ENCODE measurements around the gene NAV1. TPM values are rescaled to one million over a fixed set of nuclear protein-coding genes. Genes with fewer than 3 reads are reported as not detected.

Gene NAV1
- total and polyA plus RNA-seq, 9 of the 15 experiments (the other 6 are each of a cell fraction or from before 2014, with no cell fraction given), result 0.91 to 16.8 (median 3.2) TPM

GRCh38 chr1:201530741-201531531 lies 8.0 kb upstream of the NAV1 start (continued):
- TF ChIP-seq ARID3A (IDR thresholded peaks at IDR 0.05; ENCODE audit: borderline replicate concordance, low read depth, low read length), result no peak
- peak; percentile 28 for TF ChIP-seq VEZF1 (CRISPR knock-in tag; IDR thresholded peaks at IDR 0.05)
- 0 out of 2 replicates have a peak, but pooled peaks have one; percentile 21 for TF ChIP-seq PML (IDR thresholded peaks at IDR 0.05; ENCODE audit: low read length)
- no peak for TF ChIP-seq TFAM (CRISPR knock-in tag; conservative IDR thresholded peaks at IDR 0.05)
- TF ChIP-seq PTBP1 (IDR thresholded peaks at IDR 0.05; ENCODE audit: low read depth, low read length), result no peak
- TF ChIP-seq MAFK (IDR thresholded peaks at IDR 0.05; ENCODE audit: low read length), result peak; percentile 43
- peak; percentile 41 for TF ChIP-seq EP300 (IDR thresholded peaks at IDR 0.05; ENCODE audit: low read length)
- no peak for TF ChIP-seq CREB1 (IDR thresholded peaks at IDR 0.05)
- peak; percentile 35; the same call in 1 of the 2 replicates for TF ChIP-seq CREB1 (CRISPR knock-in tag; IDR thresholded peaks at IDR 0.05)
- no peak for TF ChIP-seq SNAPC5 (CRISPR knock-in tag; IDR thresholded peaks at IDR 0.05)
- TF ChIP-seq JUN (IDR thresholded peaks at IDR 0.05; ENCODE audit: borderline replicate concordance, low read depth, low read length), result peak; percentile 70; the same call in 1 of the 2 replicates
- TF ChIP-seq JUN (CRISPR knock-in tag; IDR thresholded peaks at IDR 0.05; ENCODE audit: borderline replicate concordance), result no peak
- no peak for TF ChIP-seq BCLAF1 (IDR thresholded peaks at IDR 0.05; ENCODE audit: borderline replicate concordance in 1 of 2, control insufficient read depth in 1 of 2, low read depth in 2 of 2, low read length in 1 of 2)
- peak; percentile 94 for TF ChIP-seq DEAF1 (CRISPR knock-in tag; IDR thresholded peaks at IDR 0.05)
- TF ChIP-seq HMGXB4 (CRISPR knock-in tag; IDR thresholded peaks at IDR 0.05), result no peak
- TF ChIP-seq ELF4 (CRISPR knock-in tag; IDR thresholded peaks at IDR 0.05), result no peak
- TF ChIP-seq SUPT5H (IDR thresholded peaks at IDR 0.05), result no peak

Data from K562 (cell line).